Ishikawa (cell line): ENCODE measurements around the gene GJE1.

Experiments
- CREB1 ChIP-seq: IDR thresholded peaks from 2 replicates; pipeline ENCODE4 v1.6.1; 2012; ENCODE audit warnings: low read depth
- EGR1 ChIP-seq: IDR thresholded peaks from 2 replicates; pipeline ENCODE4 v1.6.1; 2012
- EP300 ChIP-seq: IDR thresholded peaks from 2 replicates; pipeline ENCODE4 v1.6.1; 2012; ENCODE audit warnings: borderline replicate concordance
- NFIC ChIP-seq: IDR thresholded peaks from 2 replicates; pipeline ENCODE4 v1.6.1; 2012
- RAD21 ChIP-seq: IDR thresholded peaks from 2 replicates; pipeline ENCODE4 v1.6.1; 2012; ENCODE audit warnings: low read depth
- TEAD4 ChIP-seq: IDR thresholded peaks from 2 replicates; pipeline ENCODE4 v1.6.1; 2012
- YY1 ChIP-seq: IDR thresholded peaks from 2 replicates; pipeline ENCODE4 v1.6.1; 2012; ENCODE audit warnings: low read depth
- ZBTB7A ChIP-seq: IDR thresholded peaks from 2 replicates; pipeline ENCODE4 v1.6.1; 2012; ENCODE audit warnings: low read depth
- TF ChIP-seq, protein P1 (sequence below): IDR thresholded peaks from 2 replicates; pipeline ENCODE4 v1.6.1; 2012; ENCODE audit warnings: low read depth, mild to moderate bottlenecking
- TF ChIP-seq, protein P2 (sequence below): IDR thresholded peaks from 2 replicates; pipeline ENCODE4 v1.6.1; 2012

GRCh38 chr6:142155091-142155490 lies 22.4 kb downstream of the GJE1 start:
- TF ChIP-seq EGR1 (no peak), TEAD4 (no peak), YY1 (no peak), NFIC (no peak), ZBTB7A (no peak), RAD21 (no peak), CREB1 (no peak), EP300 (no peak)
- TF ChIP-seq, protein P1, sequence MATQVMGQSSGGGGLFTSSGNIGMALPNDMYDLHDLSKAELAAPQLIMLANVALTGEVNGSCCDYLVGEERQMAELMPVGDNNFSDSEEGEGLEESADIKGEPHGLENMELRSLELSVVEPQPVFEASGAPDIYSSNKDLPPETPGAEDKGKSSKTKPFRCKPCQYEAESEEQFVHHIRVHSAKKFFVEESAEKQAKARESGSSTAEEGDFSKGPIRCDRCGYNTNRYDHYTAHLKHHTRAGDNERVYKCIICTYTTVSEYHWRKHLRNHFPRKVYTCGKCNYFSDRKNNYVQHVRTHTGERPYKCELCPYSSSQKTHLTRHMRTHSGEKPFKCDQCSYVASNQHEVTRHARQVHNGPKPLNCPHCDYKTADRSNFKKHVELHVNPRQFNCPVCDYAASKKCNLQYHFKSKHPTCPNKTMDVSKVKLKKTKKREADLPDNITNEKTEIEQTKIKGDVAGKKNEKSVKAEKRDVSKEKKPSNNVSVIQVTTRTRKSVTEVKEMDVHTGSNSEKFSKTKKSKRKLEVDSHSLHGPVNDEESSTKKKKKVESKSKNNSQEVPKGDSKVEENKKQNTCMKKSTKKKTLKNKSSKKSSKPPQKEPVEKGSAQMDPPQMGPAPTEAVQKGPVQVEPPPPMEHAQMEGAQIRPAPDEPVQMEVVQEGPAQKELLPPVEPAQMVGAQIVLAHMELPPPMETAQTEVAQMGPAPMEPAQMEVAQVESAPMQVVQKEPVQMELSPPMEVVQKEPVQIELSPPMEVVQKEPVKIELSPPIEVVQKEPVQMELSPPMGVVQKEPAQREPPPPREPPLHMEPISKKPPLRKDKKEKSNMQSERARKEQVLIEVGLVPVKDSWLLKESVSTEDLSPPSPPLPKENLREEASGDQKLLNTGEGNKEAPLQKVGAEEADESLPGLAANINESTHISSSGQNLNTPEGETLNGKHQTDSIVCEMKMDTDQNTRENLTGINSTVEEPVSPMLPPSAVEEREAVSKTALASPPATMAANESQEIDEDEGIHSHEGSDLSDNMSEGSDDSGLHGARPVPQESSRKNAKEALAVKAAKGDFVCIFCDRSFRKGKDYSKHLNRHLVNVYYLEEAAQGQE = no peak
- TF ChIP-seq, protein P2, sequence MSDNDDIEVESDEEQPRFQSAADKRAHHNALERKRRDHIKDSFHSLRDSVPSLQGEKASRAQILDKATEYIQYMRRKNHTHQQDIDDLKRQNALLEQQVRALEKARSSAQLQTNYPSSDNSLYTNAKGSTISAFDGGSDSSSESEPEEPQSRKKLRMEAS = no peak
